HUES64 (cell line): Measurements from ENCODE around the gene AMOTL1.

Experiments used
- H3K27ac ChIP-seq: 2 replicates; pipeline ENCODE4 v1.7.0; 2013; ENCODE audit warnings: low read depth, low read length, inconsistent platforms
- H3K27me3 ChIP-seq: 2 replicates; pipeline ENCODE4 v1.6.1; 2013; ENCODE audit warnings: mild to moderate bottlenecking, low read length; ENCODE audit not compliant: insufficient read depth
- H3K36me3 ChIP-seq: 2 replicates; pipeline ENCODE4 v1.6.1; 2013; ENCODE audit warnings: mild to moderate bottlenecking, low read length; ENCODE audit not compliant: insufficient read depth
- H3K4me1 ChIP-seq: 2 replicates; pipeline ENCODE4 v1.6.1; 2013; ENCODE audit warnings: mild to moderate bottlenecking, low read length, moderate library complexity; ENCODE audit not compliant: insufficient read depth
- H3K4me3 ChIP-seq: 2 replicates; pipeline ENCODE4 v1.5.1; 2013; ENCODE audit warnings: mild to moderate bottlenecking, low read length, moderate library complexity
- H3K9ac ChIP-seq: 2 replicates; pipeline ENCODE4 v1.6.1; 2013; ENCODE audit warnings: mild to moderate bottlenecking, low read depth, low read length
- H3K9me3 ChIP-seq: 2 replicates; pipeline ENCODE4 v1.6.1; 2013; ENCODE audit warnings: low read depth, low read length; ENCODE audit not compliant: insufficient read depth
- WGBS: fragments of 150-250, 120-280 bp; methylation state at CpG from one replicate; pipeline ENCODE4 v1.1.7; 2013; ENCODE audit warnings: missing lambda C conversion rate; 5-methylcytosine and 5-hydroxymethylcytosine counted together

Gene AMOTL1

GRCh38 chr11:94860333-94860732, 92.2 kb downstream of the AMOTL1 start:
- Histone ChIP-seq H3K27me3 (no peaks in the 10 kb centered on the region), H3K36me3 (peaks cover 83% of the 10 kb centered on the region), H3K4me1 (no peaks in the 10 kb centered on the region), H3K27ac (no peak overlapping the region), H3K4me3 (no peak overlapping the region), H3K9me3 (no peaks in the 10 kb centered on the region), H3K9ac (no peak overlapping the region)
- WGBS = 98% methylated on average over 2 of the region's 2 CpGs

DNA sequence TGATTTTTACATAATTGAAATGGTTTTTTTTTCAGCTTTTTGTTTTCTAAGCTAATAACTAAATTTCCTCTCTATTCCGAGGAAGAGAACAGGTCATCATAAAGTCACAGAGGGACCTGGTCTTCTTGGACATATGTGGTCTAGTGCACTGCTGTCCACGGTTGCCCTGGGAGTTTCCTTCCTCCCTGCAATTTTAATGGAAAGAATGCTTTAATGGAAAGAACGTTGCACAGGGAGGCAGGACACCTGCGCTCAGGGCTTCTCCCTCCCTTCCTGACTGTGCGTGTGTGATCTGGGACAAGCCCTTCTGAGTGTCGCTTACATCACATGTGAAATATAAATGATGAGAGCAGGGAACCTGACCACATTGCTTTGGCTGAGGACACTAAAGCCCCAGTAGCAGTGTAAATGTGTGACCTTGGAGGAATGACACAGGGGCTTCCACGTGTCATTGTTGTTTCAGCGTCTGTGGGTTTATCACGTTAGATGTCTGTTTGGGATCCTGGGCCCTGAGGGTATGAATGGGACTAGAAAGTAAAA, 93.2 kb downstream of the AMOTL1 start:
- Histone ChIP-seq H3K4me3 (no peak overlapping the region), H3K9me3 (no peaks in the 10 kb centered on the region), H3K36me3 (peaks cover 83% of the 10 kb centered on the region), H3K4me1 (no peaks in the 10 kb centered on the region), H3K27me3 (no peaks in the 10 kb centered on the region), H3K9ac (no peak overlapping the region), H3K27ac (no peak overlapping the region)
- 91% methylated on average over 9 of the region's 9 CpGs for WGBS

GRCh38 chr11:94862926-94863880, 95.0 kb downstream of the AMOTL1 start:
- 0 out of 2 replicates have a peak, but pooled peaks cover 4% of the 10 kb centered on the region for H3K4me1 ChIP-seq
- WGBS = 95% methylated on average over 11 of the region's 11 CpGs
- no peak overlapping the region for H3K27ac ChIP-seq
- H3K9me3 ChIP-seq = no peaks in the 10 kb centered on the region
- no peaks in the 10 kb centered on the region for H3K27me3 ChIP-seq
- peaks cover 79% of the 10 kb centered on the region for H3K36me3 ChIP-seq
- H3K4me3 ChIP-seq = no peak overlapping the region
- no peak overlapping the region for H3K9ac ChIP-seq

- Histone ChIP-seq H3K4me1 (0 out of 2 replicates have a peak, but pooled peaks cover 4% of the 10 kb centered on the region), H3K4me3 (no peak overlapping the region), H3K9ac (no peak overlapping the region), H3K36me3 (peaks cover 79% of the 10 kb centered on the region), H3K9me3 (no peaks in the 10 kb centered on the region), H3K27me3 (no peaks in the 10 kb centered on the region), H3K27ac (no peak overlapping the region)
- 91% methylated on average over 11 of the region's 11 CpGs for WGBS
Observed at GRCh38 chr11:94864506-94865045, 96.4 kb downstream of the AMOTL1 start.

GRCh38 chr11:94866231-94866822, 98.2 kb downstream of the AMOTL1 start:
- Histone ChIP-seq H3K4me3 (no peak overlapping the region), H3K4me1 (0 out of 2 replicates have a peak, but pooled peaks cover 4% of the 10 kb centered on the region), H3K9me3 (no peaks in the 10 kb centered on the region), H3K27ac (no peak overlapping the region), H3K27me3 (no peaks in the 10 kb centered on the region), H3K36me3 (peaks cover 79% of the 10 kb centered on the region), H3K9ac (no peak overlapping the region)
- 58% methylated on average over 8 of the region's 8 CpGs for WGBS

- WGBS = 69% methylated on average over 9 of the region's 9 CpGs
- no peaks in the 10 kb centered on the region for H3K27me3 ChIP-seq
- H3K4me1 ChIP-seq = 0 out of 2 replicates have a peak, but pooled peaks cover 4% of the 10 kb centered on the region
- peaks cover 83% of the 10 kb centered on the region for H3K36me3 ChIP-seq
- H3K27ac ChIP-seq = peak overlapping the region; percentile 6; the same call in 1 of the 2 replicates
- H3K9ac ChIP-seq = no peak overlapping the region
- no peak overlapping the region for H3K4me3 ChIP-seq
- no peaks in the 10 kb centered on the region for H3K9me3 ChIP-seq
Observed at GRCh38 chr11:94866936-94867795, 99.0 kb downstream of the AMOTL1 start.

- peaks cover 95% of the 10 kb centered on the region for H3K36me3 ChIP-seq
- no peak overlapping the region for H3K27ac ChIP-seq
- no peak overlapping the region for H3K9ac ChIP-seq
- H3K4me3 ChIP-seq = no peak overlapping the region
- no peaks in the 10 kb centered on the region for H3K9me3 ChIP-seq
- H3K27me3 ChIP-seq = no peaks in the 10 kb centered on the region
- 91% methylated on average over 5 of the region's 5 CpGs for WGBS
- 0 out of 2 replicates have a peak, but pooled peaks cover 4% of the 10 kb centered on the region for H3K4me1 ChIP-seq
Observed at GRCh38 chr11:94868468-94868867, 100.3 kb downstream of the AMOTL1 start.

DNA sequence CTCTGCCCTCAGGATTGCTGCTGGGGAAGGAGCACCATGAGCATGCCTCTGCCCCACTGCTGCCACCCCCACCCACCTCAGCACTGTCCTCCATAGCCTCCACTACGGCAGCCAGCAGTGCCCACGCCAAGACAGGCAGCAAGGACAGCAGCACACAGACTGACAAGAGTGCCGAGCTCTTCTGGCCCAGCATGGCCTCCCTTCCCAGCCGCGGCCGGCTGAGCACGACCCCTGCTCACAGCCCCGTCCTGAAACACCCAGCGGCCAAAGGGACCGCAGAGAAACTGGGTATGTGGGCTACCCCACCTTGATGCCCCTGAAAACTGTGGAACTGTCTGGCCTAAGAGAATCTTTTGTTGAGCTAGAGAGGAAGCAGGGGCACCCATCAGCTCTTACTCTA, 101.0 kb downstream of the AMOTL1 start:
- H3K9ac ChIP-seq = no peak overlapping the region
- no peak overlapping the region for H3K27ac ChIP-seq
- H3K9me3 ChIP-seq = no peaks in the 10 kb centered on the region
- H3K4me3 ChIP-seq = no peak overlapping the region
- H3K4me1 ChIP-seq = 0 out of 2 replicates have a peak, but pooled peaks cover 4% of the 10 kb centered on the region
- no peaks in the 10 kb centered on the region for H3K27me3 ChIP-seq
- peaks cover 94% of the 10 kb centered on the region for H3K36me3 ChIP-seq
- WGBS = 97% methylated on average over 10 of the region's 10 CpGs

DNA sequence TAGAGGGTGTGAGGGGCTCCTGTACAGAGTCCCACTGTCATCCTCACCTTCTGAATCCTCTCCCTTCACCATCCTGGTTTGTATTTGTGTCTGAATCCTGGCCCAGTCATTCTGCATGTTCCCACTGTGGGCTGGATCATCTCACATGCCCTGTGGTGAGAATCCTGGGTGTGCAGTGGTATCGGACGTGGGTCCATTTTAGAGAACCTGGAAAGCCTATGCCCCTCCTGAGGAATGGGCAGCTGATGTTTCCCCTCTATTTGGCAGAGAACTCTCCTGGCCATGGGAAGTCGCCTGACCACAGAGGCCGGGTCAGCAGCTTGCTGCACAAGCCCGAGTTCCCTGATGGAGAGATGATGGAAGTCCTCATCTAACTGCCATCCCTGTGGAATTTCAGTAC, 102.3 kb downstream of the AMOTL1 start:
- no peaks in the 10 kb centered on the region for H3K9me3 ChIP-seq
- peaks cover 86% of the 10 kb centered on the region for H3K36me3 ChIP-seq
- H3K27ac ChIP-seq = no peak overlapping the region
- 0 out of 2 replicates have a peak, but pooled peaks cover 4% of the 10 kb centered on the region for H3K4me1 ChIP-seq
- 92% methylated on average over 5 of the region's 5 CpGs for WGBS
- H3K4me3 ChIP-seq = no peak overlapping the region
- H3K27me3 ChIP-seq = no peaks in the 10 kb centered on the region
- H3K9ac ChIP-seq = no peak overlapping the region

DNA sequence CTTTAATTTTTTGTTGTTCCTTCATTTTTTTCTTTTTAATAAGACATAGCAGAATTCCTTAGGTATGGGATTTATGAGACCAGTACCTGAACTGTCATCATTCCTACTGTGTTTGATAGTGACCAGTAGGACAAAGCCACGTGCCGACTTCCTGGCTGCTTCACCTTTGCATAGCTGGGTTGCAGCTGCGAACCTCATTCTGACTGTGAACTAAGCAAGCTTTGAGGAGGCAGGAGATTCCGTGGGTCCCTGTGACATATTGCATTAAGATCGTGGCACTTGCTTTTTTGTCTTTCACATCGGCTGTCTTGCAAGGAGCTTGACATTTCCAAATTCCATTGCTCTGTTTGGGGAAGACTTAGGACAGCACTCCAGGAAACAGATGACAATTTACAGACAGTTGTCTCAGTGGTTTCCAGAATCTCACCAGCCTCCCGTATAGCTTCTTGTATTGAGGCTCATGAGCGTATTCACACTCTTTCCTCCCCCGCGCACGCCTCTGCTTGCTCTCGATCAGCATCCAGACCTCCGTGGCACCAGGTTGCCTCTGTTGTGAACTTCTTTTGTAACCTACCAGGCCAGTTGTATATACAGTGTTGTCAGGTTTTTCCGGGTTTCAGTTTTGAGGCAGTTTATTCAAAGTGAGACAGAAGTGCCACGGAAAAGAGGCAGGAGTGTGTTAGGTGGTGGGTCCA, 103.5 kb downstream of the AMOTL1 start:
- H3K4me3 ChIP-seq = no peak overlapping the region
- no peak overlapping the region for H3K9ac ChIP-seq
- peaks cover 86% of the 10 kb centered on the region for H3K36me3 ChIP-seq
- H3K27ac ChIP-seq = no peak overlapping the region
- WGBS = 96% methylated on average over 15 of the region's 15 CpGs
- no peaks in the 10 kb centered on the region for H3K27me3 ChIP-seq
- H3K9me3 ChIP-seq = no peaks in the 10 kb centered on the region
- peaks cover 10% of the 10 kb centered on the region; the same call in 1 of the 2 replicates for H3K4me1 ChIP-seq
